ENCODE measurements around the gene TMEM31.
A peak's percentile ranks its signal among the peaks of the same experiment; 100 is the strongest.

Gene TMEM31

DNA sequence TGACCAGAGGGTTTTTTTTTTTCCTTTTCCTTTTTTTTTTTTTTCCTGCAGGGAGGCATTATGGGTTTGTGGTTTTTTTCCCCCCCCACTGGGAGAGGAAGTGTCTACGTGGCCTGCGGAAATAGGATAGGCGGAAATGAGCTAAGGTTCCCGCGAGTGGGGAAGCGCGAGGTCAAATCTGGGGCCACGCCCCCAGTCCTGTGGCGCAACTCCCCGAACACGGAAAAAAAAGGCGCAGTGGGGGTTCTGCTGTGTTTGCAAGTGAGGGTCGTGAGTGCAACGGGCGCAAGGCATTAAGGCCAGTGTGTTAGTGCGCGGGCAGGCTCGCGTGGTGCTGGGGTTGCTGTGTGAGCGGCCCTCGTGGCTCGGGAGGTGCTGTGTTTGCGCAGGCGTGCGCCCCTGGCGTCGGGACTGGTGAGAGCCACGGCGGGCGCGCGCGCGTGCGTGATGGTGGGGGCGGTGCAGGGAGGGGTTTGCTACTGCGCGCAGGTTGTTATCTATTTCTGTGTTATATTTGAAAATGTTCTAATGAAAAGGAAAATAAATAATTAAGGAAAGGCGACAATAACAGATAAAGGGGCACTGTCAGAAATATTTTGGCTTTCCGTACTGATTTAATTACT lies 23.5 kb upstream of the TMEM31 start:
- H3K27me3 ChIP-seq (replicated peaks; ENCODE audit: control insufficient read depth, insufficient read depth, low read length): peaks cover 5% of the 10 kb centered on the region
- peak; percentile 85 for DNase-seq (ENCODE audit: low read depth)
- peak overlapping the region; percentile 98 for H3K9ac ChIP-seq (ENCODE audit: low read length)
- peaks cover 18% of the 10 kb centered on the region for H3K4me1 ChIP-seq (ENCODE audit: control insufficient read depth, insufficient read depth, low read length)
- peaks cover 27% of the 10 kb centered on the region for H3K36me3 ChIP-seq (ENCODE audit: control insufficient read depth, insufficient read depth, low read length, severe bottlenecking)
- no peaks in the 10 kb centered on the region for H3K9me3 ChIP-seq (ENCODE audit: control insufficient read depth, low read length)
- H3K4me3 ChIP-seq (ENCODE audit: low read length): peak overlapping the region; percentile 91

- H3K36me3 ChIP-seq (ENCODE audit: control insufficient read depth, insufficient read depth, low read length, severe bottlenecking): peaks cover 22% of the 10 kb centered on the region
These were observed 23.0 kb upstream of the TMEM31 start for GRCh38 chrX:103687696-103688201.

DNA sequence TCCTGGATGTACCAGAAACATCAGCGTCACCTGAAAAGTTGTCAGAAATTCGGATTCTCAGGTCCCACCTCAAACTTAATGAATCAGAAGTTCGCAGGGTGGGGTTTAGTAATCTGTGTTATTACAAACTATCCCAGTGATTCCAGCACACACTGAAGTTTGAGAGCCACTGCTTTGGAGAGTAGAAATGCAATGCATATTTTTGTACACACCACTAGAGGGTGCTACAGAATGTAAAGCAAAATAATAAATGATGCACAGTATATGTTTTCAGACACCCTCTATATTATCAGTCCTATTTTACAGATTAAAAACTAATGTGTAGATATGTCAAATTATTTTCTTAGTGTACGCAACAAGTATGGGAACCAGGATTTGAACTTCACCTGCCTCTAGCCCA lies 21.8 kb upstream of the TMEM31 start:
- DNase-seq (ENCODE audit: low read depth): peak; percentile 72
- H3K9ac ChIP-seq (ENCODE audit: low read length): peak overlapping the region; percentile 98
- H3K4me3 ChIP-seq (ENCODE audit: low read length): no peak overlapping the region
- H3K9me3 ChIP-seq (ENCODE audit: control insufficient read depth, low read length): no peaks in the 10 kb centered on the region
- peaks cover 12% of the 10 kb centered on the region for H3K27me3 ChIP-seq (replicated peaks; ENCODE audit: control insufficient read depth, insufficient read depth, low read length)
- peaks cover 1% of the 10 kb centered on the region for H3K4me1 ChIP-seq (ENCODE audit: control insufficient read depth, insufficient read depth, low read length)
- H3K36me3 ChIP-seq (ENCODE audit: control insufficient read depth, insufficient read depth, low read length, severe bottlenecking): peaks cover 11% of the 10 kb centered on the region

More at GRCh38 chrX:103687696-103688201, 23.0 kb upstream of the TMEM31 start:
- Histone ChIP-seq H3K9ac (ENCODE audit: low read length) (peak overlapping the region; percentile 98), H3K4me1 (ENCODE audit: control insufficient read depth, insufficient read depth, low read length) (peaks cover 12% of the 10 kb centered on the region), H3K4me3 (ENCODE audit: low read length) (peak overlapping the region; percentile 91), H3K27me3 (replicated peaks; ENCODE audit: control insufficient read depth, insufficient read depth, low read length) (peaks cover 7% of the 10 kb centered on the region), H3K9me3 (ENCODE audit: control insufficient read depth, low read length) (no peaks in the 10 kb centered on the region)
- DNase-seq (ENCODE audit: low read depth): peak; percentile 84

GRCh38 chrX:103691059-103691458 lies 19.6 kb upstream of the TMEM31 start:
- Histone ChIP-seq H3K36me3 (ENCODE audit: control insufficient read depth, insufficient read depth, low read length, severe bottlenecking) (no peaks in the 10 kb centered on the region), H3K4me3 (ENCODE audit: low read length) (no peak overlapping the region), H3K27me3 (replicated peaks; ENCODE audit: control insufficient read depth, insufficient read depth, low read length) (peaks cover 27% of the 10 kb centered on the region), H3K9ac (ENCODE audit: low read length) (no peak overlapping the region), H3K4me1 (ENCODE audit: control insufficient read depth, insufficient read depth, low read length) (no peaks in the 10 kb centered on the region), H3K9me3 (ENCODE audit: control insufficient read depth, low read length) (no peaks in the 10 kb centered on the region)
- DNase-seq (ENCODE audit: low read depth): no peak

DNA sequence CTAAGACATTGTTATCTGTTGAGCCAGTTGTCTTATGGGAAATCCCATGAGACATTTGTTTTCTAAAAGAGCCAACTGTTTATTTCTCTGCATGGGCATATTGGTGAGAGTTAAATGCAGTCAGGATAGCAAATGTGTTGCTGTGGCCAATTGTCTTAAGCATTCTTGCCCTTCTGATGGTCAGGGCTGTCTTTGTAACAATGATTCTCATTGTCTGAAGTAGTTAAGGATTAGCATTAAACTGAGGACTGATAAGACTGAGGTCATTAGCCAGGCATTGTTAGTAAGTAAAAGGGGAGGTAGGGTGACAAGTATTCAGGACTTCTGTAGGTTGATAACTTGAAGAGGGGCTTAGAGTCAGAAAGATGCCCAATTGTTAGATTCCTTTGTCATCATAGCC lies 13.0 kb upstream of the TMEM31 start:
- Histone ChIP-seq H3K36me3 (ENCODE audit: control insufficient read depth, insufficient read depth, low read length, severe bottlenecking) (no peaks in the 10 kb centered on the region), H3K9ac (ENCODE audit: low read length) (no peak overlapping the region), H3K4me1 (ENCODE audit: control insufficient read depth, insufficient read depth, low read length) (no peaks in the 10 kb centered on the region), H3K27me3 (replicated peaks; ENCODE audit: control insufficient read depth, insufficient read depth, low read length) (peaks cover 36% of the 10 kb centered on the region), H3K4me3 (ENCODE audit: low read length) (no peak overlapping the region), H3K9me3 (ENCODE audit: control insufficient read depth, low read length) (no peaks in the 10 kb centered on the region)
- DNase-seq (ENCODE audit: low read depth): no peak

GRCh38 chrX:103699243-103699642 lies 11.5 kb upstream of the TMEM31 start:
- H3K9me3 ChIP-seq (ENCODE audit: control insufficient read depth, low read length): no peaks in the 10 kb centered on the region
- H3K9ac ChIP-seq (ENCODE audit: low read length): no peak overlapping the region
- no peak overlapping the region for H3K4me3 ChIP-seq (ENCODE audit: low read length)
- H3K36me3 ChIP-seq (ENCODE audit: control insufficient read depth, insufficient read depth, low read length, severe bottlenecking): no peaks in the 10 kb centered on the region
- DNase-seq (ENCODE audit: low read depth): no peak
- peaks cover 28% of the 10 kb centered on the region for H3K27me3 ChIP-seq (replicated peaks; ENCODE audit: control insufficient read depth, insufficient read depth, low read length)
- no peaks in the 10 kb centered on the region for H3K4me1 ChIP-seq (ENCODE audit: control insufficient read depth, insufficient read depth, low read length)

DNA sequence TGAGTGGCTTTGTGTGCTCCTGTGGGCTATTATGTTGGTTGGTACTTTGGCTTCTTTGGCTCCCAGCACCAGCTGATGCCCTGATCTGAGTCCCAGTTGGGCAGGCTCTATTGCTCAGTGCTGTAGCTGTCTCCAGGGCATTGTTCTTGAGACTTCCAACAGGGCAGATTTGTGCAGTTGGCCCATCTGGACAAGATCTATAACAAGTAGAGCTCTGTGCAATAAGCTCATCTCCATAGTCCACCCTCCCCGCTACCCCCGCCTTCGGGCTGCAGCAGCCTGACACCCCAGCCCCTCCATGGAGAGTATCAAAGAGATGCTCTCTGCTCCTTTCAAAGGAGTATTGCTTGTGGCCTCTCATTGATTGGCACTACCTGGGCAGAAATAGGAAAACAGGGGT lies 5.8 kb upstream of the TMEM31 start:
- H3K36me3 ChIP-seq (ENCODE audit: control insufficient read depth, insufficient read depth, low read length, severe bottlenecking): no peaks in the 10 kb centered on the region
- DNase-seq (ENCODE audit: low read depth): no peak
- no peaks in the 10 kb centered on the region for H3K4me1 ChIP-seq (ENCODE audit: control insufficient read depth, insufficient read depth, low read length)
- no peaks in the 10 kb centered on the region for H3K9me3 ChIP-seq (ENCODE audit: control insufficient read depth, low read length)
- peaks cover 31% of the 10 kb centered on the region for H3K27me3 ChIP-seq (replicated peaks; ENCODE audit: control insufficient read depth, insufficient read depth, low read length)
- no peak overlapping the region for H3K4me3 ChIP-seq (ENCODE audit: low read length)
- no peak overlapping the region for H3K9ac ChIP-seq (ENCODE audit: low read length)

DNA sequence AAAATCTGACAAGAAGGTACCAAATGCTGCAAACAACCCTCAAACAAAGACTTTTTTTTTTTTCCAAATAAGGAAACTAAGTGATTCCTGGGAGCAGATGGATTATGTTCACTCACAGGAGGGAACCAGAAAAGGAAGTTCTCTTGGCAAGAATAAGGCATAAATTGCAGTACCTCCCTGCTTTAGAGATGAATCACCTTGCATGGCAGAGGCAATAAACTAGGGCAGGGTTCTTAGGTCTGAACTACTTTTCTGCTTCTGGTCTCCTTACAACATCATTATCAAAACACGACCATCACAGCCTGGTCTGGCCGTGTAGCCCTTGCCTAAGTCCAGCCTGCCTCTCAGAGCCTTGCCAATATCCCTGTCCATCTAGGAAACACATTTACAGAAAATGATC lies 6.3 kb downstream of the TMEM31 start:
- H3K4me3 ChIP-seq (ENCODE audit: low read length): no peak overlapping the region
- peaks cover 10% of the 10 kb centered on the region for H3K4me1 ChIP-seq (ENCODE audit: control insufficient read depth, insufficient read depth, low read length)
- no peak overlapping the region for H3K9ac ChIP-seq (ENCODE audit: low read length)
- H3K9me3 ChIP-seq (ENCODE audit: control insufficient read depth, low read length): no peaks in the 10 kb centered on the region
- H3K36me3 ChIP-seq (ENCODE audit: control insufficient read depth, insufficient read depth, low read length, severe bottlenecking): no peaks in the 10 kb centered on the region
- peak; percentile 59 for DNase-seq (ENCODE audit: low read depth)
- peaks cover 35% of the 10 kb centered on the region for H3K27me3 ChIP-seq (replicated peaks; ENCODE audit: control insufficient read depth, insufficient read depth, low read length)

- Histone ChIP-seq H3K9ac (ENCODE audit: low read length) (no peak overlapping the region), H3K9me3 (ENCODE audit: control insufficient read depth, low read length) (no peaks in the 10 kb centered on the region), H3K4me1 (ENCODE audit: control insufficient read depth, insufficient read depth, low read length) (peaks cover 10% of the 10 kb centered on the region), H3K27me3 (replicated peaks; ENCODE audit: control insufficient read depth, insufficient read depth, low read length) (peaks cover 42% of the 10 kb centered on the region), H3K36me3 (ENCODE audit: control insufficient read depth, insufficient read depth, low read length, severe bottlenecking) (no peaks in the 10 kb centered on the region), H3K4me3 (ENCODE audit: low read length) (no peak overlapping the region)
- DNase-seq (ENCODE audit: low read depth): no peak
These were observed 7.4 kb downstream of the TMEM31 start for GRCh38 chrX:103718120-103718519.

- peak; percentile 41 for DNase-seq (ENCODE audit: low read depth)
- Histone ChIP-seq H3K9ac (ENCODE audit: low read length) (no peak overlapping the region), H3K36me3 (ENCODE audit: control insufficient read depth, insufficient read depth, low read length, severe bottlenecking) (no peaks in the 10 kb centered on the region), H3K4me1 (ENCODE audit: control insufficient read depth, insufficient read depth, low read length) (no peaks in the 10 kb centered on the region), H3K4me3 (ENCODE audit: low read length) (no peak overlapping the region), H3K27me3 (replicated peaks; ENCODE audit: control insufficient read depth, insufficient read depth, low read length) (peaks cover 58% of the 10 kb centered on the region), H3K9me3 (ENCODE audit: control insufficient read depth, low read length) (no peaks in the 10 kb centered on the region)
These were observed 11.8 kb downstream of the TMEM31 start for GRCh38 chrX:103722505-103722904.

- Histone ChIP-seq H3K9me3 (ENCODE audit: control insufficient read depth, low read length) (no peaks in the 10 kb centered on the region), H3K4me1 (ENCODE audit: control insufficient read depth, insufficient read depth, low read length) (peaks cover 13% of the 10 kb centered on the region), H3K9ac (ENCODE audit: low read length) (no peak overlapping the region), H3K4me3 (ENCODE audit: low read length) (no peak overlapping the region), H3K27me3 (replicated peaks; ENCODE audit: control insufficient read depth, insufficient read depth, low read length) (peaks cover 56% of the 10 kb centered on the region), H3K36me3 (ENCODE audit: control insufficient read depth, insufficient read depth, low read length, severe bottlenecking) (no peaks in the 10 kb centered on the region)
- DNase-seq (ENCODE audit: low read depth): no peak
These were observed 15.8 kb downstream of the TMEM31 start for GRCh38 chrX:103726477-103726876.

DNA sequence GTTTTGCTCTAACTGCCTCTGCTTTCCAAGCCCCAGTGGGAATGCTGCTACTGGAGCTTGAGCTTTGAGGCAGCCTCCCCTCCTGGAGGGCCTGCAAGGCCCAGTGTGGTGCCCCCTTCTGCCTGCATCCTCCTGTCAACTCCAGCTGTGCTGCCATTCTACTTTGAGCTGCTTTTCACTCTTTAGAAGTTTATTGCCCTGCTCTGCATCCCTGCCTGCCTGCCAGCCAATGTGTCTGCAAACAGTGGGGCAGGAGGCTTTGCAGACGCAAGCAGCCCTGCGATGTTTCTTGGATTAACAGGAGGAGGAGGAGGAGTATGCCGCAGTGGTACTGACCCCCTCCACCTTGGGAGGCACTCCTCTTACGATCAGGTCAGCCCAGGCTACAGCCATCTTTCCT lies 16.4 kb downstream of the TMEM31 start:
- Histone ChIP-seq H3K4me1 (ENCODE audit: control insufficient read depth, insufficient read depth, low read length) (peaks cover 13% of the 10 kb centered on the region), H3K9ac (ENCODE audit: low read length) (no peak overlapping the region), H3K27me3 (replicated peaks; ENCODE audit: control insufficient read depth, insufficient read depth, low read length) (peaks cover 53% of the 10 kb centered on the region), H3K36me3 (ENCODE audit: control insufficient read depth, insufficient read depth, low read length, severe bottlenecking) (no peaks in the 10 kb centered on the region), H3K4me3 (ENCODE audit: low read length) (no peak overlapping the region), H3K9me3 (ENCODE audit: control insufficient read depth, low read length) (no peaks in the 10 kb centered on the region)
- no peak for DNase-seq (ENCODE audit: low read depth)

Measured in adipocyte (in vitro differentiated cells).